HG03108 (cell line): ENCODE measurements around the gene TANGO2.

Source experiments
- ATAC-seq: cut with Tn5 transposase; IDR thresholded peaks from one replicate; pipeline ENCODE4 v1.9.1; 2021; ENCODE audit warnings: moderate library complexity; ENCODE audit not compliant: unreplicated experiment

The TANGO2 gene

GRCh38 chr22:20096574-20097420, 75.9 kb downstream of the TANGO2 start:
- no peak for ATAC-seq

- ATAC-seq: no peak
These were observed 78.3 kb downstream of the TANGO2 start for GRCh38 chr22:20099099-20099711.

- no peak for ATAC-seq
These were observed 80.7 kb downstream of the TANGO2 start for GRCh38 chr22:20101638-20102037.

GRCh38 chr22:20102203-20102780, 81.4 kb downstream of the TANGO2 start:
- ATAC-seq: no peak

- no peak for ATAC-seq
These were observed 84.7 kb downstream of the TANGO2 start for GRCh38 chr22:20105456-20106204.

- no peak for ATAC-seq
These were observed 85.4 kb downstream of the TANGO2 start for GRCh38 chr22:20106205-20106848.

- no peak for ATAC-seq
These were observed 85.9 kb downstream of the TANGO2 start for GRCh38 chr22:20106849-20107237.

- no peak for ATAC-seq
These were observed 86.6 kb downstream of the TANGO2 start for GRCh38 chr22:20107471-20107901.

GRCh38 chr22:20107951-20108756, 87.2 kb downstream of the TANGO2 start:
- ATAC-seq: no peak

- ATAC-seq: no peak
These were observed 87.9 kb downstream of the TANGO2 start for GRCh38 chr22:20108757-20109230.

- no peak for ATAC-seq
These were observed 88.8 kb downstream of the TANGO2 start for GRCh38 chr22:20109411-20110358.

- ATAC-seq: no peak
These were observed 89.6 kb downstream of the TANGO2 start for GRCh38 chr22:20110359-20110985.

GRCh38 chr22:20111045-20111688, 90.3 kb downstream of the TANGO2 start:
- no peak for ATAC-seq

- no peak for ATAC-seq
These were observed 91.0 kb downstream of the TANGO2 start for GRCh38 chr22:20111689-20112622.

GRCh38 chr22:20112623-20113511, 92.0 kb downstream of the TANGO2 start:
- ATAC-seq: no peak
